ENCODE measurements around the gene SPNS2.

- TF ChIP-seq YY1 (IDR thresholded peaks at IDR 0.05) (no peak), FOXA1 (IDR thresholded peaks at IDR 0.05) (no peak), CTCF (IDR thresholded peaks at IDR 0.05; ENCODE audit: low read depth, low read length, missing input control) (no peak), GABPA (IDR thresholded peaks at IDR 0.05 in 1 of 2, conservative IDR thresholded peaks at IDR 0.05 in 1 of 2) (no peak), NR2F2 (IDR thresholded peaks at IDR 0.05) (peak; percentile 93), JUND (IDR thresholded peaks at IDR 0.05) (no peak), RAD21 (IDR thresholded peaks at IDR 0.05) (no peak), EGR1 (IDR thresholded peaks at IDR 0.05; ENCODE audit: low read depth in 2 of 2) (no peak), TAF1 (conservative IDR thresholded peaks at IDR 0.05) (no peak)
- TF ChIP-seq, protein P1, sequence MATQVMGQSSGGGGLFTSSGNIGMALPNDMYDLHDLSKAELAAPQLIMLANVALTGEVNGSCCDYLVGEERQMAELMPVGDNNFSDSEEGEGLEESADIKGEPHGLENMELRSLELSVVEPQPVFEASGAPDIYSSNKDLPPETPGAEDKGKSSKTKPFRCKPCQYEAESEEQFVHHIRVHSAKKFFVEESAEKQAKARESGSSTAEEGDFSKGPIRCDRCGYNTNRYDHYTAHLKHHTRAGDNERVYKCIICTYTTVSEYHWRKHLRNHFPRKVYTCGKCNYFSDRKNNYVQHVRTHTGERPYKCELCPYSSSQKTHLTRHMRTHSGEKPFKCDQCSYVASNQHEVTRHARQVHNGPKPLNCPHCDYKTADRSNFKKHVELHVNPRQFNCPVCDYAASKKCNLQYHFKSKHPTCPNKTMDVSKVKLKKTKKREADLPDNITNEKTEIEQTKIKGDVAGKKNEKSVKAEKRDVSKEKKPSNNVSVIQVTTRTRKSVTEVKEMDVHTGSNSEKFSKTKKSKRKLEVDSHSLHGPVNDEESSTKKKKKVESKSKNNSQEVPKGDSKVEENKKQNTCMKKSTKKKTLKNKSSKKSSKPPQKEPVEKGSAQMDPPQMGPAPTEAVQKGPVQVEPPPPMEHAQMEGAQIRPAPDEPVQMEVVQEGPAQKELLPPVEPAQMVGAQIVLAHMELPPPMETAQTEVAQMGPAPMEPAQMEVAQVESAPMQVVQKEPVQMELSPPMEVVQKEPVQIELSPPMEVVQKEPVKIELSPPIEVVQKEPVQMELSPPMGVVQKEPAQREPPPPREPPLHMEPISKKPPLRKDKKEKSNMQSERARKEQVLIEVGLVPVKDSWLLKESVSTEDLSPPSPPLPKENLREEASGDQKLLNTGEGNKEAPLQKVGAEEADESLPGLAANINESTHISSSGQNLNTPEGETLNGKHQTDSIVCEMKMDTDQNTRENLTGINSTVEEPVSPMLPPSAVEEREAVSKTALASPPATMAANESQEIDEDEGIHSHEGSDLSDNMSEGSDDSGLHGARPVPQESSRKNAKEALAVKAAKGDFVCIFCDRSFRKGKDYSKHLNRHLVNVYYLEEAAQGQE (IDR thresholded peaks at IDR 0.05) = peak; percentile 99
- TF ChIP-seq, protein P2, sequence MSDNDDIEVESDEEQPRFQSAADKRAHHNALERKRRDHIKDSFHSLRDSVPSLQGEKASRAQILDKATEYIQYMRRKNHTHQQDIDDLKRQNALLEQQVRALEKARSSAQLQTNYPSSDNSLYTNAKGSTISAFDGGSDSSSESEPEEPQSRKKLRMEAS (IDR thresholded peaks at IDR 0.05) = no peak
- TF ChIP-seq, protein P3, sequence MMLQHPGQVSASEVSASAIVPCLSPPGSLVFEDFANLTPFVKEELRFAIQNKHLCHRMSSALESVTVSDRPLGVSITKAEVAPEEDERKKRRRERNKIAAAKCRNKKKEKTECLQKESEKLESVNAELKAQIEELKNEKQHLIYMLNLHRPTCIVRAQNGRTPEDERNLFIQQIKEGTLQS (IDR thresholded peaks at IDR 0.05) = no peak
- TF ChIP-seq, protein P4, sequence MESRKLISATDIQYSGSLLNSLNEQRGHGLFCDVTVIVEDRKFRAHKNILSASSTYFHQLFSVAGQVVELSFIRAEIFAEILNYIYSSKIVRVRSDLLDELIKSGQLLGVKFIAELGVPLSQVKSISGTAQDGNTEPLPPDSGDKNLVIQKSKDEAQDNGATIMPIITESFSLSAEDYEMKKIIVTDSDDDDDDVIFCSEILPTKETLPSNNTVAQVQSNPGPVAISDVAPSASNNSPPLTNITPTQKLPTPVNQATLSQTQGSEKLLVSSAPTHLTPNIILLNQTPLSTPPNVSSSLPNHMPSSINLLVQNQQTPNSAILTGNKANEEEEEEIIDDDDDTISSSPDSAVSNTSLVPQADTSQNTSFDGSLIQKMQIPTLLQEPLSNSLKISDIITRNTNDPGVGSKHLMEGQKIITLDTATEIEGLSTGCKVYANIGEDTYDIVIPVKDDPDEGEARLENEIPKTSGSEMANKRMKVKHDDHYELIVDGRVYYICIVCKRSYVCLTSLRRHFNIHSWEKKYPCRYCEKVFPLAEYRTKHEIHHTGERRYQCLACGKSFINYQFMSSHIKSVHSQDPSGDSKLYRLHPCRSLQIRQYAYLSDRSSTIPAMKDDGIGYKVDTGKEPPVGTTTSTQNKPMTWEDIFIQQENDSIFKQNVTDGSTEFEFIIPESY (IDR thresholded peaks at IDR 0.05) = no peak
These were observed 5.7 kb upstream of the SPNS2 start for GRCh38 chr17:4492721-4493561.

Data from liver (tissue), 3 donors.